NCI-H1930 (cell line): ENCODE results near the gene PGAM1.
"Not testable (repeated sequence)": the region's sequence is repeated elsewhere in the genome, so short reads cannot be mapped to it uniquely, and the experiment has no call there.

ENCODE experiments used
- DNase-seq, 2 experiments: peaks; one replicate each; lab custom pipeline; 2025; lab: John Stamatoyannopoulos, UW

PGAM1 gene

GRCh38 chr10:97407952-97408248 is 18.1 kb upstream of the PGAM1 start:
- no peak for DNase-seq

- no peak for DNase-seq
Observed at GRCh38 chr10:97408496-97408992, 17.4 kb upstream of the PGAM1 start.

DNA sequence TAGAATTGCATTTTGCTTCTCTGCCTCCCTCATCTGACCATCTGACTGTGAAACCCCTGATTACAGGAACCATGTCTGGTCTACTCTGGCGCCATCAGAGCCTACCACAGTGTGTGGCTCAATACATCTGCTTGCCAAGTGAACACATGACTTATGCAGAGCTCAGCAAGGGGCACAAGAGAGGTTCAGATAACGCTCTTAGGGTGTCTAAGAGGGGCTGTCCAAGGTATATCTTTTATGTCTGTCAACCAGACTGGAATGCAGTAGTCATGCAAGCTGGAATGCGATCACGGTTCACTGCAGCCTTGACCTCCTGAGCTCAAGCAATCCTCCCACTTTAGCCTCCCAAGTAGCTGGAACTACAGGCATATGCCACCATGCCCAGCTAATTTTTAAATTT is 14.6 kb upstream of the PGAM1 start:
- DNase-seq, result no peak

- DNase-seq, result no peak
Observed at GRCh38 chr10:97412891-97413304, 13.1 kb upstream of the PGAM1 start.

DNA sequence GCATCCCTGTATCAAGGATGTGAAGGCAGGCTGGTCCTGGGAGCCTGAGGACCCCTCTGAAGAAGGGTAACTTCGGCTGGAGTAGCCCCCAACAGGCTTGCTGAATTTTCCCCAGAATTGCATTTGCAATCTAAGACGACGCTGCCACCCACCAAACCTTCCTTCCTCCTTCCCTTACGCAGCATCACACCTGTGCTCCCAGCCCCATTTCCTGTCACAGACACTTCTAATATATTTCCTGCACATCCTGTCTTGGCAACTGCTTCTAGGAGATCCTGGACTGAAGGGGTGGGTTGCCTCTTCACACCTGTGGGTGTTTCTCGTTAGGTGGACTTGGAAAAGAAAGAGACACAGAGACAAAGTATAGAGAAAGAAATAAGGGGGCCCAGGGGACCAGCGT is 9.4 kb upstream of the PGAM1 start:
- no peak for DNase-seq

GRCh38 chr10:97423757-97424098 is 2.3 kb upstream of the PGAM1 start:
- not testable (repeated sequence) for DNase-seq

- no peak for DNase-seq
Observed at GRCh38 chr10:97426776-97427570, 982 bp downstream of the PGAM1 start.

DNA sequence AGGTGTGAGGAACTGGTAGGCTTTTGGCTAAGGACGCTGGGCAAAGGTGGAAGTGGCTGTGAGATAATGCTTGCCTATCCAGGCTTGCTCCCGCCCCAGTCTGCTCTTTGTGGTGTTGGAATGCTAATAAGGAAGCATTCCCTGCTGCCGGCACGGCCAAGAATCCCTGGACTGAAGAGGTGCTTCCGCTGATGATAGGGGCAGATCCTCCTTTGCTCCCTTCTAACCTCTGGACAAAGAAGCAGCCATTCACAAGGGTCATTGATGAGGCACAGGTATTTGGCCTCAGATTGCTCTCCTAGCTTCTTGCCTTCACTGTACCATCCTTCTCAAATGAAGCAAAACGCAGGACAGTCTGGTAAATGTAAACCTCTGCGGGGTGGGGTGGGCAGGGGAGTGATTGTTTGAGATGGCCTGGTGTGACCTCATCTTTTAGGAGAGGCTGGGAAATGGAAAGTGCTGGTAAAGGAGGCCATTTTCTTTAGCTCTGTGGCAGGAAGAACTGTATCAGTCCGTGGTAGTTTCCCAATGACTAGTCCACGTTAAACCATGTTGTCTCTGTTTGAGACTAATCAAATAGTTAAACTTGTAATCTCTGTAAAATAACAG is 1.7 kb downstream of the PGAM1 start:
- DNase-seq, result no peak

GRCh38 chr10:97428572-97428981 is 2.6 kb downstream of the PGAM1 start:
- no peak for DNase-seq

GRCh38 chr10:97434055-97434454 is 8.1 kb downstream of the PGAM1 start:
- DNase-seq, result no peak

DNA sequence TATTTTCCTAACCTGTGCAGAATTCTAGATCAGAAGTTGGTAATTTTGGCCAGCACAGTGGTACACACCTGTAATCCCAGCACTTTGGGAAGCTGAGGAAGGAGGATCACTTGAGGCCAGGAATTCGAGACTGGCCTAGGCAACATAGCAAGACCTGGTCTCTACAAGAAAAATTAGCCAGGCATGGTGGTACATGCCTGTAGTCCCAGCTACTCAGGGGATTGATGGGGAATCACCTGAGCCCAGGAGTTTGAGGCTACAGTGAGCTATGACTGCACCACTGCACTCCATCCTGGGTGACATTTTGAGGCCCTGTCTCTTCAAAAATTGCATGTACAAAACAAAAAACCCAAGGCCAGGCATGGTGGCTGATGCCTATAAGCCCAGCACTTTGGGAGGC is 8.6 kb downstream of the PGAM1 start:
- no peak for DNase-seq

GRCh38 chr10:97435211-97435610 is 9.2 kb downstream of the PGAM1 start:
- no peak for DNase-seq

DNA sequence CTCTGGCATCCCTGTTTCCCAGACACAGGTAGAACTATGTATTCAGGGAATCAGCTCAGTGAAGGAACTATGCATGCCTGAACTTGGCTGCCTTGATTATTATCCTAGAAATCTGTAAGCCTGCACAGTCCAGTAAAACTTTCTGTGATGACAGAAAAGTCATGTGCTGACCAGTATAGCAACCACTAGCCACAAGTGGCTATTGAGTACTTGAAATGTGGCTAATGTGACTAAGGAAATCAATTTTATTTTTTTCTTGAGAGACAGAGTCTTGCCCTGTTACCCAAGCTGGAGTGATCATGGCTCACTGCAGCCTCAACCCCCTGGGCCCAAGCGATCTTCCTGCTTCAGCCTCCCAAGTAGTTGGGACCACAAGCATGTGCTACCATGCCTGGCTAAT is 16.3 kb downstream of the PGAM1 start:
- DNase-seq, result no peak

- DNase-seq, result no peak
Observed at GRCh38 chr10:97444212-97444611, 18.2 kb downstream of the PGAM1 start.

- no peak for DNase-seq
Observed at GRCh38 chr10:97445357-97445721, 19.3 kb downstream of the PGAM1 start.

DNA sequence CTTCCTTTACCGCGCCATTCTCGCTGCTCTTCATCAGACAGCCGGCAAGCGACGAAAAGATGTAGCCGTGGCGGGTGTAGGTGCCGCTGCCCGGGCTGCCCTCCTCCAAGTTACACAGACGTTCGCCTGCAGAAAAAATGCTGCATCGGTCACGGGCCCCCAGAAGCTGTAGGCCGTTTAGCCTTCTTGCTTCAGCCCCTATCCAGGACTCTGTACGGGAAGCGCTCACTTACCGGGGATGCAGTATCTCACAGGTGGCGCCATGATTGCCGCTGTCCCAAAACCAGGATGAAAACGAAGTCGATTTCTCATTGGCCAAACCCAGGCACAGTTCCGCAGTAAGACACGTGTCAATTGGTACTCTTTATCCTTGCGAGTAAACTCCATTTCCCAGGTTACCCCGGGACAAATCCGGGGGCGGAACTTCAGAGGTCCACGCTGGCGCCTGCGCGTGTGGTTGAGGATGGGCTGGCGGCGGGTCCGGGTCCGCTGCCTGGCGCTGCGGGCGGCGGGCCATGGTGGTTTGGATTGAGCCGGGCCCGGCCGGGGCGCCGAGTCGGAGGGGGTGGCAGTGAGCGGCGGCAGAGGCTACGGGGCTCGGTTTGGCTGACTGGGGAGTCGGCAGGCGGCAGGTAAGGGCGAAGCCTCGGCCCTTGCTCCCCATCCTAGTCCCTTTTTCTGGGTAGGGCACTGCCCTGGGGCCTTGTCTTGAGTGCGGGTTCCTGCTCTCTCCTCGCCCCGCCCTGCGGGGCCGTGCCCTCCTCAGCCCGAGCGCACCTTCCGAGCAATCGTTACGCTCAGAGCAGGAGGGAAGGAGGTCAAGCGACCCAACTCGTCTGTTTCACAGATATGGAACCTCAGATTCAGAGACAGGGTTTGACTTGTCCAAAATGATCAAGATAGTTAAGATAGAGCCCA is 20.0 kb downstream of the PGAM1 start, which contains the start of the genes EXOSC1 and ZDHHC16:
TSS of gene EXOSC1 (minus strand) at position 285 of the 918 bp plus-strand sequence. CDS start at position 264, 21 bp downstream.
TSS of gene ZDHHC16 (plus strand) at position 454 of the 918 bp plus-strand sequence. CDS start 5,501 bp downstream, outside the sequence.
- peak; percentile 76 to 88 for DNase-seq

DNA sequence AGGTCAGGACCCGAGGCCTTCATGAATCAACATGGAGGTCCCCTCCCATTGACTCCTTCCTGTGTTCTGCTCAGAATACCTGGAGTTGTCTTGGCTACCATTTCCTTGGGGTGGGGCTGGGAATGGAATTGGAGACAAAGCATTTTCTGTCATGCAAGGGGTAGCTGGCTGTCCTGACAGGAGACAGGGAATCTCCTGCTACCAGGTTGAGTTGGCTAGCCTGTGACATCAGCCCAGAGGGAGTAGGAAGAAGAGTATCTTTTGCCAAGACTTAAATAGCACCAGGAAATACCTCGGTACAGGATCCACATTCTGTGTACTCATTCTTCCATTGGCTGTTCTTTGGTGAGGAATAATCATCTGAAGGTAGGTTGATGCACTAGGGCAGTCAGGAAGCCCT is 24.8 kb downstream of the PGAM1 start:
- DNase-seq, result no peak

DNA sequence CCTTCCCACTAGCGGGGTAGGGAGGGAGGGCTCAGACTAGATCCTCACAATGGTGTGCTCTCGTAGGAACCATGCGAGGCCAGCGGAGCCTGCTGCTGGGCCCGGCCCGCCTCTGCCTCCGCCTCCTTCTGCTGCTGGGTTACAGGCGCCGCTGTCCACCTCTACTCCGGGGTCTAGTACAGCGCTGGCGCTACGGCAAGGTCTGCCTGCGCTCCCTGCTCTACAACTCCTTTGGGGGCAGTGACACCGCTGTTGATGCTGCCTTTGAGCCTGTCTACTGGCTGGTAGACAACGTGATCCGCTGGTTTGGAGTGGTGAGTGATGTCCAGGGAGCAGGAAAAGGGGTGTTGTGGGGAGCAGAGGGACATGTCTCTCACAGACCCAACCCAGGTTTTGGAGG is 25.6 kb downstream of the PGAM1 start:
- DNase-seq, result no peak

GRCh38 chr10:97452352-97452751 is 26.4 kb downstream of the PGAM1 start:
- DNase-seq, result no peak

DNA sequence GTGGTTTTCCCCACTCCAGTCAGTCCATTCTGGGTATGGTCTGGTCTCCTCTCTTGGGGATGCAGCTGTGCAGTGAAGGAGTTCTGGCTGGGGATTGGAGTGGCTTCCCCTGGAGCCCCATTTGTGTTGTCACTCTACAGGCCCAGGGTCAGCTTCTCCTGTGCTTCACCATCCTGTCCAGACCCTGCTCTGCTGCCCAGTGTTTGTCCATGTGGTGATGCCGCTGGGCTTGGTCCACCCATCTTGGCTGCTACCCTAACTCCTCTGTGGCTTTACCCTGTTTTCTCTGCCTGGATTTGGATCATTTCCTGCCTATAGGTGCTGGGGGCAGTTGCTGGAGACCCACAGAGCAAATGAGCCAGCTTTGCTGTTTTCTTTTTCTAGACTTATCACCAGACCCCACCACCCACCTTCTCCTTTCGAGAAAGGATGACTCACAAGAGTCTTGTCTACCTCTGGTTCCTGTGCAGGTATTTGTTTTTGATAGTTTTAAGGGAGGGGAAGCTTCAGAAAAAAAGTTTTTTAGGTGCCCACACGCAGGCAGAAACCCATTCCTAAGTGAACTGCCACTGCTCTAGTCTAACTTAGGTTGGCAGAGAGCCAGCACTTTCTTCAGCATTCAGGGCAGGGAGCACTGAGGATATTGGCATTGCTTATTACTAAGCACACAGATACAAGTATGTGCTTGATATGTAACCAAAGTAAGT is 28.5 kb downstream of the PGAM1 start:
- no peak for DNase-seq

DNA sequence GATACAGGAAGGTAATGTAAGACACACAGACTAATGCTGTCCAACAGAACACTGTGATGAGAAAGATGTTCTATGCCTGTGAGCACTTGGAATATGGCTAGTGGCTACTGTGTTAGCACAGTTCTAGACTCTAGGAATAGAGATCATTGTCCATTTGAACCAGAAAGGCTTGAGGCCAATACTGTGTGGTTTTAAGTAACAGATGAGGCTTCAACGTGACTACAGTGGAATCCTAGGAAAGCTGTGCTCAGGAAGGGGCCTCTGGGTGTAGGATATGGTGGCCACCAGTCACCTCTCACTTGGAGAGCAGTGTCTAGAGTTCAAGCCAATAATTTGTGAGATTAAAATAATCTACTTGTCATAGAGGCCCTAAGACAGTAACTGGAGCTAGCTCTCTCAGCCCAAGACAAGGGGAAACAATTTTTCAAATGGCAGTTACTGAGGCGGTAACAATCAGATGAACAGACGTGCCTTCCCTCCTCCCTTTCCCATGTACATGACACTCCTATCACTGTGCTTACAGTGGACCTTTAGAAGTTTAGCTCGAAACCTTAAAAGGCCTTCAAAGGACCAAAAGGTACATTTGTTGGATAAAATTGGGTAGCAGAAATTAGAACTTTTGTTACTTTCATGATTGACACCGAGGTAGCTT is 30.2 kb downstream of the PGAM1 start:
- no peak for DNase-seq
